ENCODE results near the gene TXNDC5. TPM values are rescaled to one million over a fixed set of nuclear protein-coding genes. Genes with fewer than 3 reads are reported as not detected.
"Not testable (repeated sequence)": the region's sequence is repeated elsewhere in the genome, so short reads cannot be mapped to it uniquely, and the experiment has no call there.

TXNDC5 gene
- total RNA-seq, 1 donor from 2014 or later = 192 TPM

GRCh38 chr6:7896465-7896987, 14.1 kb downstream of the TXNDC5 start:
- no peak for TF ChIP-seq CTCF (IDR thresholded peaks at IDR 0.05)
- H3K36me3 ChIP-seq = peaks cover 83 to 95% of the 10 kb centered on the region in 2 donors
- no peaks in the 10 kb centered on the region for H3K9me3 ChIP-seq
- DNase-seq (ENCODE audit: low spot score in 2 of 2) = no peak
- H3K27me3 ChIP-seq = no peaks in the 10 kb centered on the region
- intact Hi-C loops (cut with DNase I) = no loop called here
- H3K27ac ChIP-seq = no peak overlapping the region
- H3K4me1 ChIP-seq = no peaks in the 10 kb centered on the region
- no peak overlapping the region for H3K4me3 ChIP-seq

GRCh38 chr6:7895125-7895423, 15.5 kb downstream of the TXNDC5 start:
- no peak for TF ChIP-seq CTCF (IDR thresholded peaks at IDR 0.05)
- no peak overlapping the region for H3K27ac ChIP-seq
- no peak overlapping the region for H3K4me3 ChIP-seq
- no peaks in the 10 kb centered on the region for H3K27me3 ChIP-seq
- H3K9me3 ChIP-seq = no peaks in the 10 kb centered on the region
- H3K36me3 ChIP-seq = peaks cover 77 to 84% of the 10 kb centered on the region in 2 donors
- intact Hi-C loops (cut with DNase I) = no loop called here
- DNase-seq (ENCODE audit: low spot score in 2 of 2) = no peak
- H3K4me1 ChIP-seq = no peaks in the 10 kb centered on the region

- H3K9me3 ChIP-seq = no peaks in the 10 kb centered on the region
- intact Hi-C loops (cut with DNase I) = no loop called here
- H3K4me1 ChIP-seq = no peaks in the 10 kb centered on the region
- no peak overlapping the region for H3K4me3 ChIP-seq
- no peak overlapping the region for H3K27ac ChIP-seq
- H3K27me3 ChIP-seq = no peaks in the 10 kb centered on the region
- TF ChIP-seq CTCF (IDR thresholded peaks at IDR 0.05) = no peak
- H3K36me3 ChIP-seq = peaks cover 77 to 82% of the 10 kb centered on the region in 2 donors
- DNase-seq (ENCODE audit: low spot score in 2 of 2) = no peak
Observed at GRCh38 chr6:7894262-7895124, 16.1 kb downstream of the TXNDC5 start.

- H3K36me3 ChIP-seq = peaks cover 80 to 82% of the 10 kb centered on the region in 2 donors
- H3K27me3 ChIP-seq = no peaks in the 10 kb centered on the region
- no peak for DNase-seq (ENCODE audit: low spot score in 2 of 2)
- H3K4me3 ChIP-seq = no peak overlapping the region
- intact Hi-C loops (cut with DNase I) = no loop called here
- H3K27ac ChIP-seq = no peak overlapping the region
- no peak for TF ChIP-seq CTCF (IDR thresholded peaks at IDR 0.05)
- H3K9me3 ChIP-seq = no peaks in the 10 kb centered on the region
- no peaks in the 10 kb centered on the region for H3K4me1 ChIP-seq
Observed at GRCh38 chr6:7893342-7893741, 17.2 kb downstream of the TXNDC5 start.

- H3K4me1 ChIP-seq; H3K4me3 ChIP-seq; H3K9me3 ChIP-seq; DNase-seq (ENCODE audit: low spot score in 2 of 2); intact Hi-C loops (cut with DNase I); H3K27ac ChIP-seq; H3K27me3 ChIP-seq: not testable (repeated sequence)
- H3K36me3 ChIP-seq = peaks cover 80 to 82% of the 10 kb centered on the region in 2 donors
Observed at GRCh38 chr6:7892367-7892766, 18.2 kb downstream of the TXNDC5 start.

GRCh38 chr6:7891078-7891872, 19.3 kb downstream of the TXNDC5 start:
- Histone ChIP-seq H3K9me3 (no peaks in the 10 kb centered on the region), H3K27me3 (no peaks in the 10 kb centered on the region), H3K36me3 (peaks cover 81 to 82% of the 10 kb centered on the region in 2 donors), H3K4me3 (no peak overlapping the region), H3K4me1 (no peaks in the 10 kb centered on the region), H3K27ac (no peak overlapping the region)
- intact Hi-C loops (cut with DNase I) = no loop called here
- DNase-seq (ENCODE audit: low spot score in 2 of 2) = no peak
- TF ChIP-seq CTCF (IDR thresholded peaks at IDR 0.05) = no peak
